ENCODE results near the gene AHCTF1.

The AHCTF1 gene

GRCh38 chr1:246878551-246878950, 53.2 kb downstream of the AHCTF1 start:
- DNase-seq: no peak
- H3K27me3 ChIP-seq (ENCODE audit: insufficient read depth, low read length, poor library complexity): no peaks in the 10 kb centered on the region
- H3K4me2 ChIP-seq (ENCODE audit: insufficient read depth, low read length): no peak overlapping the region
- H2AFZ ChIP-seq (ENCODE audit: low read depth, low read length): no peak overlapping the region
- H3K9me3 ChIP-seq (ENCODE audit: insufficient read depth, low read length, severe bottlenecking): no peaks in the 10 kb centered on the region
- TF ChIP-seq EZH2 (IDR thresholded peaks at IDR 0.05; ENCODE audit: borderline replicate concordance, low read depth, low read length, severe bottlenecking) (no peak), CTCF (IDR thresholded peaks at IDR 0.05; ENCODE audit: borderline replicate concordance, extremely low read depth, low read length, poor library complexity, severe bottlenecking) (no peak)
- no peaks in the 10 kb centered on the region for H3K4me1 ChIP-seq (ENCODE audit: insufficient read depth, low read length)
- 0 out of 2 replicates have a peak, but pooled peaks cover 3% of the 10 kb centered on the region for H4K20me1 ChIP-seq (ENCODE audit: insufficient read depth, low read length)
- H3K9ac ChIP-seq (ENCODE audit: low read depth, low read length): no peak overlapping the region
- no peak overlapping the region for H3K27ac ChIP-seq (ENCODE audit: low read length)
- H3K79me2 ChIP-seq (ENCODE audit: insufficient read depth, low read length): peaks cover 13% of the 10 kb centered on the region; the same call in 1 of the 2 replicates
- H3K36me3 ChIP-seq (ENCODE audit: insufficient read depth, low read length): peaks cover 79% of the 10 kb centered on the region
- no peak for ATAC-seq (ENCODE audit: insufficient read depth, low read depth)
- H3K4me3 ChIP-seq (ENCODE audit: low read depth in 1 of 2, low read length in 2 of 2): no peak overlapping the region

GRCh38 chr1:246876431-246876830, 55.3 kb downstream of the AHCTF1 start:
- Histone ChIP-seq H3K4me3 (ENCODE audit: low read depth in 1 of 2, low read length in 2 of 2) (no peak overlapping the region), H3K9ac (ENCODE audit: low read depth, low read length) (no peak overlapping the region), H4K20me1 (ENCODE audit: insufficient read depth, low read length) (peaks cover 16% of the 10 kb centered on the region; the same call in 1 of the 2 replicates), H3K79me2 (ENCODE audit: insufficient read depth, low read length) (peaks cover 29% of the 10 kb centered on the region), H2AFZ (ENCODE audit: low read depth, low read length) (no peak overlapping the region), H3K27ac (ENCODE audit: low read length) (no peak overlapping the region), H3K9me3 (ENCODE audit: insufficient read depth, low read length, severe bottlenecking) (no peaks in the 10 kb centered on the region), H3K4me1 (ENCODE audit: insufficient read depth, low read length) (no peaks in the 10 kb centered on the region), H3K27me3 (ENCODE audit: insufficient read depth, low read length, poor library complexity) (no peaks in the 10 kb centered on the region), H3K36me3 (ENCODE audit: insufficient read depth, low read length) (peaks cover 86% of the 10 kb centered on the region), H3K4me2 (ENCODE audit: insufficient read depth, low read length) (no peak overlapping the region)
- DNase-seq (no peak), ATAC-seq (ENCODE audit: insufficient read depth, low read depth) (no peak)
- no peak for TF ChIP-seq EZH2 (IDR thresholded peaks at IDR 0.05; ENCODE audit: borderline replicate concordance, low read depth, low read length, severe bottlenecking)
- no peak for TF ChIP-seq CTCF (IDR thresholded peaks at IDR 0.05; ENCODE audit: borderline replicate concordance, extremely low read depth, low read length, poor library complexity, severe bottlenecking)

GRCh38 chr1:246875041-246876026, 56.4 kb downstream of the AHCTF1 start:
- TF ChIP-seq EZH2 (IDR thresholded peaks at IDR 0.05; ENCODE audit: borderline replicate concordance, low read depth, low read length, severe bottlenecking): no peak
- no peak for TF ChIP-seq CTCF (IDR thresholded peaks at IDR 0.05; ENCODE audit: borderline replicate concordance, extremely low read depth, low read length, poor library complexity, severe bottlenecking)
- H3K4me2 ChIP-seq (ENCODE audit: insufficient read depth, low read length): no peak overlapping the region
- ATAC-seq (ENCODE audit: insufficient read depth, low read depth) (no peak), DNase-seq (no peak)
- H3K27me3 ChIP-seq (ENCODE audit: insufficient read depth, low read length, poor library complexity): no peaks in the 10 kb centered on the region
- H2AFZ ChIP-seq (ENCODE audit: low read depth, low read length): no peak overlapping the region
- H3K4me3 ChIP-seq (ENCODE audit: low read depth in 1 of 2, low read length in 2 of 2): no peak overlapping the region
- peaks cover 16% of the 10 kb centered on the region; the same call in 1 of the 2 replicates for H4K20me1 ChIP-seq (ENCODE audit: insufficient read depth, low read length)
- no peak overlapping the region for H3K27ac ChIP-seq (ENCODE audit: low read length)
- H3K9me3 ChIP-seq (ENCODE audit: insufficient read depth, low read length, severe bottlenecking): no peaks in the 10 kb centered on the region
- peaks cover 89% of the 10 kb centered on the region for H3K36me3 ChIP-seq (ENCODE audit: insufficient read depth, low read length)
- no peaks in the 10 kb centered on the region for H3K4me1 ChIP-seq (ENCODE audit: insufficient read depth, low read length)
- H3K79me2 ChIP-seq (ENCODE audit: insufficient read depth, low read length): peaks cover 34% of the 10 kb centered on the region
- H3K9ac ChIP-seq (ENCODE audit: low read depth, low read length): no peak overlapping the region
